ENCODE measurements around the gene DLAT.

DNA sequence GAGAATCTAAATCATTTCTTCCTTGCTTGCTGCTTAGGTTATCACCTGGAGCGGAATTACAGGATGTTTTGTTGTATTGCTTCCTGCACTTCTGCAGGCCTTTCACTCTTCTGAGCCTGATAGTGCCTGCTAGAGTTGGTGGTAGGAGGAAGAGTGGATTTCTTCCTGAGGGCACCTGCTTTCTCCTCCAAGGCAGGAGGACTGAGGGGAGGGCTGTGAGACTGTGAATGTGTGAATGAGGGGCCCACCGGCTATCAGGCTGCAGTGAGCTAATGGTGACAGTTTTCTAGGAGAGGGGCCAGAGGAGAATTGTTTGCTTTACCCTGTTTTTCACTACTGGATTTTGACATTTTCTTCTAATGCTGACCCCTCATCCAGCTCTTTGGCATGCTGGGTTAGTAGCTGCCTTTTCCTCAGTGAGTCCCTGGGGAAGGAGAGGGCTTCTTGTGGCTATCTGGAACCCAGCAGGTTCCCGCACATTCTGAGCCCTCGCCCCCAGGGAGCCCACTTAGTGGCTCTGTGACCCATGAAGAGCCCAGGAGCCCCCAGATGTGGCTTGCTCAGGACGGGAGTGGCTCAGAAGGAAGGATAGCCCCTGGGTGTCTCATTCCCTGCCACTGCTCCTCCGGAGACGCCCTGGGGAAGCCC, 49.0 kb upstream of the DLAT start:
- TF ChIP-seq, protein P1, sequence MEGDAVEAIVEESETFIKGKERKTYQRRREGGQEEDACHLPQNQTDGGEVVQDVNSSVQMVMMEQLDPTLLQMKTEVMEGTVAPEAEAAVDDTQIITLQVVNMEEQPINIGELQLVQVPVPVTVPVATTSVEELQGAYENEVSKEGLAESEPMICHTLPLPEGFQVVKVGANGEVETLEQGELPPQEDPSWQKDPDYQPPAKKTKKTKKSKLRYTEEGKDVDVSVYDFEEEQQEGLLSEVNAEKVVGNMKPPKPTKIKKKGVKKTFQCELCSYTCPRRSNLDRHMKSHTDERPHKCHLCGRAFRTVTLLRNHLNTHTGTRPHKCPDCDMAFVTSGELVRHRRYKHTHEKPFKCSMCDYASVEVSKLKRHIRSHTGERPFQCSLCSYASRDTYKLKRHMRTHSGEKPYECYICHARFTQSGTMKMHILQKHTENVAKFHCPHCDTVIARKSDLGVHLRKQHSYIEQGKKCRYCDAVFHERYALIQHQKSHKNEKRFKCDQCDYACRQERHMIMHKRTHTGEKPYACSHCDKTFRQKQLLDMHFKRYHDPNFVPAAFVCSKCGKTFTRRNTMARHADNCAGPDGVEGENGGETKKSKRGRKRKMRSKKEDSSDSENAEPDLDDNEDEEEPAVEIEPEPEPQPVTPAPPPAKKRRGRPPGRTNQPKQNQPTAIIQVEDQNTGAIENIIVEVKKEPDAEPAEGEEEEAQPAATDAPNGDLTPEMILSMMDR (IDR thresholded peaks at IDR 0.05; ENCODE audit: low read depth, low read length): no peak
- no peak for TF ChIP-seq POLR2A (IDR thresholded peaks at IDR 0.05; ENCODE audit: extremely low read depth, insufficient read length)
- TF ChIP-seq, protein P2, sequence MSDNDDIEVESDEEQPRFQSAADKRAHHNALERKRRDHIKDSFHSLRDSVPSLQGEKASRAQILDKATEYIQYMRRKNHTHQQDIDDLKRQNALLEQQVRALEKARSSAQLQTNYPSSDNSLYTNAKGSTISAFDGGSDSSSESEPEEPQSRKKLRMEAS (IDR thresholded peaks at IDR 0.05; ENCODE audit: low read depth, low read length): no peak
